Adipocyte (in vitro differentiated cells): ENCODE results near the gene MYO15A.

Source experiments
- DNase-seq: peaks from one replicate; pipeline ENCODE4 v3.0.0-alpha.2; 2015; ENCODE audit warnings: low read depth
- H3K27me3 ChIP-seq: replicated peaks from 2 replicates; pipeline ENCODE4 v1.7.0; 2013; ENCODE audit warnings: mild to moderate bottlenecking, low read length, moderate library complexity; ENCODE audit not compliant: control insufficient read depth, insufficient read depth
- H3K36me3 ChIP-seq: 2 replicates; pipeline ENCODE4 v1.7.0; 2013; ENCODE audit warnings: low read length, mild to moderate bottlenecking, moderate library complexity; ENCODE audit not compliant: control insufficient read depth, insufficient read depth, severe bottlenecking
- H3K4me1 ChIP-seq: 2 replicates; pipeline ENCODE4 v1.7.0; 2013; ENCODE audit warnings: mild to moderate bottlenecking, low read length, moderate library complexity; ENCODE audit not compliant: control insufficient read depth, insufficient read depth
- H3K4me3 ChIP-seq: 2 replicates; pipeline ENCODE4 v1.7.0; 2013; ENCODE audit warnings: mild to moderate bottlenecking, low read length, moderate library complexity
- H3K9ac ChIP-seq: 2 replicates; pipeline ENCODE4 v1.7.0; 2013; ENCODE audit warnings: mild to moderate bottlenecking, low read length, moderate library complexity
- H3K9me3 ChIP-seq: 2 replicates; pipeline ENCODE4 v1.7.0; 2013; ENCODE audit warnings: mild to moderate bottlenecking, low read length, moderate library complexity; ENCODE audit not compliant: control insufficient read depth

The MYO15A gene

GRCh38 chr17:18119166-18119745, 10.7 kb downstream of the MYO15A start:
- no peak overlapping the region for H3K9ac ChIP-seq
- H3K9me3 ChIP-seq, result no peaks in the 10 kb centered on the region
- no peak overlapping the region for H3K4me3 ChIP-seq
- DNase-seq, result no peak
- no peaks in the 10 kb centered on the region for H3K36me3 ChIP-seq
- peaks cover 7% of the 10 kb centered on the region for H3K27me3 ChIP-seq
- no peaks in the 10 kb centered on the region for H3K4me1 ChIP-seq

DNA sequence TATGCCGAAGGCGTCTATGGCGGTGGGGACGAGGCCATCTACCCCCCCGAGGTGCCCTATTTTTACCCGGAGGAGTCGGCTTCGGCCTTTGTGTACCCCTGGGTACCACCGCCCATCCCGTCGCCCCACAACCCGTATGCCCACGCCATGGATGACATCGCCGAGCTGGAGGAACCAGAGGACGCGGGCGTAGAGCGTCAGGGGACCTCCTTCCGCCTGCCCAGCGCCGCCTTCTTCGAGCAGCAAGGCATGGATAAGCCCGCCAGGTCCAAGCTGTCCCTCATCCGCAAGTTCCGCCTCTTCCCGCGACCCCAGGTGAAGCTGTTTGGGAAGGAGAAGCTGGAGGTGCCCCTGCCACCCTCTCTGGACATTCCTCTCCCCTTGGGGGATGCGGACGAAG, 11.4 kb downstream of the MYO15A start:
- no peak for DNase-seq
- H3K4me3 ChIP-seq, result no peak overlapping the region
- H3K9ac ChIP-seq, result no peak overlapping the region
- H3K9me3 ChIP-seq, result no peaks in the 10 kb centered on the region
- H3K4me1 ChIP-seq, result no peaks in the 10 kb centered on the region
- no peaks in the 10 kb centered on the region for H3K36me3 ChIP-seq
- H3K27me3 ChIP-seq, result peaks cover 12% of the 10 kb centered on the region

DNA sequence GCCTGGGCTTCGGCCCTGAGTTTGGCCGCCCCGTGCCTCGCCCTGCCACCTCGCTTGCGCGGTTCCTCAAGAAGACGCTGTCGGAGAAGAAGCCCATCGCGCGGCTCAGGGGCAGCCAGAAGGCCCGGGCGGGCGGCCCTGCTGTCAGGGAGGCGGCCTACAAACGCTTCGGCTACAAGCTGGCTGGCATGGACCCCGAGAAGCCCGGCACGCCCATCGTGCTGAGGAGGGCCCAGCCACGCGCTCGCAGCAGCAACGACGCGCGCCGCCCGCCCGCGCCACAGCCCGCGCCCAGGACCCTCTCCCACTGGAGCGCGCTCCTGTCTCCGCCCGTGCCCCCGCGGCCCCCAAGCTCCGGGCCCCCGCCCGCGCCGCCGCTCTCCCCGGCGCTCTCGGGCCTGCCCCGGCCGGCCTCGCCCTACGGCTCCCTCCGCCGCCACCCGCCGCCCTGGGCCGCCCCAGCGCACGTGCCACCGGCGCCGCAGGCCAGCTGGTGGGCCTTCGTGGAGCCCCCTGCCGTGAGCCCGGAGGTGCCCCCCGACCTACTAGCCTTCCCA, 12.0 kb downstream of the MYO15A start:
- no peak overlapping the region for H3K4me3 ChIP-seq
- no peaks in the 10 kb centered on the region for H3K9me3 ChIP-seq
- H3K9ac ChIP-seq, result no peak overlapping the region
- H3K27me3 ChIP-seq, result peaks cover 12% of the 10 kb centered on the region
- H3K36me3 ChIP-seq, result no peaks in the 10 kb centered on the region
- H3K4me1 ChIP-seq, result no peaks in the 10 kb centered on the region
- DNase-seq, result no peak

GRCh38 chr17:18121144-18121910, 12.8 kb downstream of the MYO15A start:
- Histone ChIP-seq H3K4me3 (no peak overlapping the region), H3K9ac (no peak overlapping the region), H3K9me3 (no peaks in the 10 kb centered on the region), H3K36me3 (no peaks in the 10 kb centered on the region), H3K27me3 (peaks cover 16% of the 10 kb centered on the region), H3K4me1 (no peaks in the 10 kb centered on the region)
- DNase-seq, result no peak

- H3K9ac ChIP-seq, result no peak overlapping the region
- peaks cover 16% of the 10 kb centered on the region for H3K27me3 ChIP-seq
- no peaks in the 10 kb centered on the region for H3K4me1 ChIP-seq
- no peaks in the 10 kb centered on the region for H3K36me3 ChIP-seq
- no peaks in the 10 kb centered on the region for H3K9me3 ChIP-seq
- H3K4me3 ChIP-seq, result no peak overlapping the region
- no peak for DNase-seq
These were observed 14.6 kb downstream of the MYO15A start for GRCh38 chr17:18122990-18123753.

DNA sequence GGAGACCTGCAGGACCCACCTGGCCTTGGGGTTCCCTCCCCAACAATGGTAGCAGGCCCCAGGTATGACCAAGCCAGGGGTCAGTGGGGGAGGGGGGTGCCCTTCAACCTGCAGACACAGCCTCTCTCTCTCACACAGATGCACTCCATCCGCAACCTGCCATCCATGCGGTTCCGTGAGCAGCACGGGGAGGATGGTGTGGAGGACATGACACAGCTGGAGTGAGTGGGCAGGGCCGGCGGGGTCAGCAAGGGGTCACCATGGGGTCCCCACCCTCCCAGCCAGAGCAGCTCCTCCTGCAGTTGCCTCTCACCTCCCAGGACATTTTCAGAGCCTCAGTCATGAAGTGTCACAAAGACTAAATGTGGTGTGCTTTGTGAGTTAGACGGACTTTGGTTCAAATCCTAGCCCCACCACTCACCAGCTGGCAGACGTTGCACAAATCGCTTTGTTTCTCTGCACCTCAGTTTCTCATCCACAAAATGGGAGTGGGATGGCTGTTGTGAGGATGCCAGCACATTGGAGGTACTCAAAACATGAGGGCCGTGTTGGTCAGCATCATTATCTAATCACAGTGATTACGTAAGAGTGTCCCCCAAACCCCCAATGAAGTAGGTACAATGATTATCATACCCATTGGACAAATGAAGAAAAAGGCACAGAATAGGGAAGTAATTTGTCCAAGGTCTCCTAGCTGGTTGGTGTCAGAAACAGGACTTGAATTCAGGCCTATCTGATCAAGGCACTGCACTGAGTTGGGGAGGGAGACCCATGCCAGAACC, 16.0 kb downstream of the MYO15A start:
- no peaks in the 10 kb centered on the region for H3K36me3 ChIP-seq
- DNase-seq, result no peak
- H3K4me1 ChIP-seq, result no peaks in the 10 kb centered on the region
- peaks cover 16% of the 10 kb centered on the region for H3K27me3 ChIP-seq
- H3K9me3 ChIP-seq, result no peaks in the 10 kb centered on the region
- H3K9ac ChIP-seq, result no peak overlapping the region
- H3K4me3 ChIP-seq, result no peak overlapping the region

DNA sequence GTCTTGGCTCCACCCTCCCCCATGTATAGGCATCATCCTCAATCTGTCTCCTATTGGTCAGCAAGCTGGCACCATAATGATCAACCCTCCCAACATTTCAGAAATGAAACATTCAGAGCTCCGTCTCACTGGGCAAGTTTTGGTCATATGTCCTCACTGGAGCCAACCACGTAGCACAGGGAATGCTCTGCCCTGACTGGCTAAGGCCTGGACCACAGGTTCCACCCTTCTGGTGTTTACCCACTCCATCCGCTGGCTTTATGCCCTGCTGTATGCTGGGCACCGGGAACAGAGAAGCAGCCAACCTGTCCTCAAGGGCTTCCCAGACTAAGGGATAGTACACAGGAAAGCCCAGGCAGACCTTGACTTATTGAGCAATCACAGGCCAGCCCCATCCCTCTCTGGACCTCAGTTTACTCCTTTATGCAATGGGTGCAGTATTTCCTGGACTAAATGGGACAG, 20.5 kb downstream of the MYO15A start:
- no peak overlapping the region for H3K4me3 ChIP-seq
- H3K27me3 ChIP-seq, result peaks cover 30% of the 10 kb centered on the region
- no peaks in the 10 kb centered on the region for H3K36me3 ChIP-seq
- H3K4me1 ChIP-seq, result no peaks in the 10 kb centered on the region
- no peak for DNase-seq
- H3K9me3 ChIP-seq, result no peaks in the 10 kb centered on the region
- H3K9ac ChIP-seq, result no peak overlapping the region

DNA sequence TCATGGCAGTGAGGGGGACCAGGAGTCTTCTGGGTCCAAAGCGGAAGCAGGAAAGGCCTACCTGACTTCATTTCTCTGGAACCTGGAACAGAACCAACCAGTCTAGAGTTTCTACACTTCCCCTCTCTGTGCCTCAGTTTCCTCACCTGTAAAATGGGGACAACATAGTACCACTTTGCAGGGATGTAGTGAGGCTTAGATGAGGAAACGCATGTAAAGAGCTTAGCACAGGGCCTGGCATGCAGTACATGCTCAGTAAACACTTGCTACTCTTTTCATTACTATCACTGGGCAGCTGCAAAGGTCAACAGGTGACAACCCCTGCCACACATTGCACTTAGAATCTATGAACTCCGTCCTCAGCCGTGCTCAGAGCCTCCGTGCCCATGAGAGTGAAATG, 24.2 kb downstream of the MYO15A start:
- no peaks in the 10 kb centered on the region for H3K9me3 ChIP-seq
- no peak overlapping the region for H3K4me3 ChIP-seq
- DNase-seq, result no peak
- no peak overlapping the region for H3K9ac ChIP-seq
- H3K27me3 ChIP-seq, result peaks cover 29% of the 10 kb centered on the region
- H3K4me1 ChIP-seq, result no peaks in the 10 kb centered on the region
- no peaks in the 10 kb centered on the region for H3K36me3 ChIP-seq

GRCh38 chr17:18136357-18136756, 27.8 kb downstream of the MYO15A start:
- Histone ChIP-seq H3K9me3 (no peaks in the 10 kb centered on the region), H3K27me3 (peaks cover 25% of the 10 kb centered on the region), H3K9ac (no peak overlapping the region), H3K36me3 (no peaks in the 10 kb centered on the region), H3K4me3 (no peak overlapping the region), H3K4me1 (no peaks in the 10 kb centered on the region)
- no peak for DNase-seq

DNA sequence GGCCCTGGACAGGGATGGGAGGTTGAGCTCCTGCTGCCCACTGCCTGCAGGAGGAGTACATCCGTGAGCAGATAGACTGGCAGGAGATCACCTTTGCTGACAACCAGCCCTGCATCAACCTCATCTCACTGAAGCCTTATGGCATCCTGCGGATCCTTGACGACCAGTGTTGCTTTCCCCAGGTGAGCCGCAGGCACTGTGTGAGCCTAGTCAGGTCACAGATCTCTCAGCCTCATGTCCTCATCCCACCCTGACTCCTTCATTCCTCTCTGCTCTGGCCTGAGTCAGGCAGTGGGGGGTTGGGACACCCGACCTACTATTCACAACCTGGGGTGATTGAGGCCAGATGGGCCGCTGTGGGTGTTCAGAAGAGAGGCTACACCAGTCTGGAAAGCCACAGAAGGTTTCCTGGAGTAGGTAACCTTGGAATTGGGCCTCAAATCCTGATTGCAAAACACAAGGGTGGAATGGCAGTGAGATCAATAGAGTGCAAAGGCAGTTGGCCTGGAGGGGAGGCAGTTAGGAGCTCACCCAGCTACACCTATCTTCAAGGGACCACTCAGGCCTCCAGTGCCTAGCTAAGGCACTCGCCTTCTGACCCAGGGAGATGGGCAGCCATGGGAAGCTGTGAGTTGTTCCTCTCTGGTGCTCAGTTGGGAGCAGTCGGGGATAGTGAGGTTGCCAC, 29.7 kb downstream of the MYO15A start:
- no peak overlapping the region for H3K4me3 ChIP-seq
- H3K36me3 ChIP-seq, result no peaks in the 10 kb centered on the region
- peaks cover 12% of the 10 kb centered on the region for H3K27me3 ChIP-seq
- no peak overlapping the region for H3K9ac ChIP-seq
- H3K9me3 ChIP-seq, result no peaks in the 10 kb centered on the region
- no peak for DNase-seq
- H3K4me1 ChIP-seq, result no peaks in the 10 kb centered on the region
